Endothelial cell of umbilical vein (primary cell): ENCODE measurements around the gene SNRNP200. TPM values are rescaled to one million over a fixed set of nuclear protein-coding genes. Genes with fewer than 3 reads are reported as not detected.

Experiments used
- BruUV-seq: library from RNA; stranded (reverse); fragments of 400-500 nt; replicated peaks from 2 replicates; lab custom pipeline; 2021; lab: Mats Ljungman, UMichigan
- CTCF ChIA-PET: fragments of 300-600, 350-600 bp; sonication (Branson Sonifier 250); formaldehyde crosslinking; loops from one replicate; lab custom pipeline; 2021; ENCODE audit warnings: antibody characterized with exemption, inconsistent platforms; lab: Charles Lee
- POLR2A ChIA-PET: fragments of 300-600, 350-600 bp; sonication (Branson Sonifier 250); formaldehyde crosslinking; loops from one replicate; lab custom pipeline; 2021; ENCODE audit warnings: antibody characterized with exemption, inconsistent platforms; lab: Charles Lee
- DNase-seq: peaks from one replicate; pipeline ENCODE4 v3.0.0-alpha.2; 2011; ENCODE audit warnings: low read depth, low spot score
- FAIRE-seq: peaks from 2 replicates; lab custom pipeline; 2011; peaks lifted over from hg19 to GRCh38; lab: Jason Lieb, UNC
- H2AFZ ChIP-seq: 2 replicates; pipeline ENCODE4 v1.6.0; 2012; ENCODE audit warnings: low read depth, low read length, control low read depth, inconsistent platforms
- H3K27ac ChIP-seq: 2 replicates; pipeline ENCODE4 v1.5.1; 2011; ENCODE audit warnings: low read depth, mild to moderate bottlenecking, control low read depth, low read length, moderate library complexity; ENCODE audit not compliant: insufficient read depth
- H3K27me3 ChIP-seq, 2 experiments: 2 replicates each; pipeline versions ENCODE4 v1.6.0 to v1.6.1; 2011; ENCODE audit warnings: low read length in 2 of 2, mixed read lengths in 1 of 2; ENCODE audit not compliant: control insufficient read depth in 2 of 2, insufficient read depth in 2 of 2
- H3K36me3 ChIP-seq, 2 experiments: 2 replicates in 1 of 2; 3 replicates in 1 of 2; pipeline ENCODE4 v1.5.1; 2011; ENCODE audit warnings: low read length in 2 of 2, mild to moderate bottlenecking in 1 of 2, moderate library complexity in 1 of 2; ENCODE audit not compliant: control insufficient read depth in 2 of 2, insufficient read depth in 2 of 2; ENCODE audit errors: extremely low read depth in 1 of 2
- H3K4me1 ChIP-seq: 3 replicates; pipeline ENCODE4 v1.5.1; 2011; ENCODE audit warnings: mild to moderate bottlenecking, low read length; ENCODE audit not compliant: control insufficient read depth, insufficient read depth; ENCODE audit errors: extremely low read depth
- H3K4me2 ChIP-seq: 2 replicates; pipeline ENCODE4 v1.6.1; 2011; ENCODE audit warnings: low read length, control low read depth, mixed read lengths; ENCODE audit not compliant: insufficient read depth
- H3K4me3 ChIP-seq, 3 experiments: fragments of 200-600 bp in 1 of 3; sonication (generic), shearing (Covaris generic) in 1 of 3; replicated peaks in 1 of 3; 2 replicates each; pipeline ENCODE4 v1.5.1; 2011 to 2016; ENCODE audit warnings: control low read depth in 3 of 3, low read length in 3 of 3, mild to moderate bottlenecking in 2 of 3, inconsistent platforms in 1 of 3, low read depth in 1 of 3, moderate library complexity in 1 of 3; ENCODE audit not compliant: insufficient read depth in 1 of 3
- H3K79me2 ChIP-seq: 2 replicates; pipeline ENCODE4 v1.6.0; 2012; ENCODE audit warnings: low read length, inconsistent platforms; ENCODE audit not compliant: control insufficient read depth, insufficient read depth
- H3K9ac ChIP-seq: replicated peaks from 2 replicates; pipeline ENCODE3; 2011; ENCODE audit warnings: low read length, control low read depth; ENCODE audit not compliant: insufficient read depth; ENCODE audit errors: extremely low read depth
- H3K9me1 ChIP-seq: replicated peaks from 3 replicates; pipeline ENCODE4 v1.6.0; 2011; ENCODE audit warnings: mild to moderate bottlenecking, low read length; ENCODE audit not compliant: control insufficient read depth, insufficient read depth; ENCODE audit errors: extremely low read depth
- H3K9me3 ChIP-seq: replicated peaks from 2 replicates; pipeline ENCODE4 v1.5.1; 2012; ENCODE audit warnings: low read length, inconsistent platforms; ENCODE audit not compliant: control insufficient read depth, insufficient read depth
- H4K20me1 ChIP-seq: replicated peaks from 2 replicates; pipeline ENCODE3; 2011; ENCODE audit warnings: mild to moderate bottlenecking, low read length; ENCODE audit not compliant: control insufficient read depth, insufficient read depth; ENCODE audit errors: extremely low read depth
- EZH2 ChIP-seq: IDR thresholded peaks from 2 replicates; pipeline ENCODE4 v1.6.1; 2012; ENCODE audit warnings: borderline replicate concordance, low read depth, mild to moderate bottlenecking, moderate library complexity, low read length, inconsistent platforms; ENCODE audit not compliant: severe bottlenecking
- FOS ChIP-seq: IDR thresholded peaks from 2 replicates; pipeline ENCODE4 v1.6.1; 2011; ENCODE audit warnings: mild to moderate bottlenecking, low read length, moderate library complexity, borderline replicate concordance; ENCODE audit not compliant: insufficient read depth
- GATA2 ChIP-seq: IDR thresholded peaks from 2 replicates; pipeline ENCODE4 v1.7.0; 2011; ENCODE audit warnings: low read depth, mild to moderate bottlenecking, moderate library complexity, mixed read lengths, low read length; ENCODE audit not compliant: insufficient read length, insufficient read depth
- JUN ChIP-seq: IDR thresholded peaks from 2 replicates; pipeline ENCODE4 v1.6.1; 2011; ENCODE audit warnings: borderline replicate concordance, low read depth; ENCODE audit not compliant: insufficient read length, insufficient read depth
- MYC ChIP-seq: IDR thresholded peaks from one replicate; pipeline ENCODE4 v1.6.1; 2011; ENCODE audit warnings: mild to moderate bottlenecking, low read depth, low read length
- POLR2A ChIP-seq: IDR thresholded peaks from 2 replicates; pipeline ENCODE4 v1.6.1; 2012; ENCODE audit warnings: low read depth, mild to moderate bottlenecking, control low read depth, low read length
- POLR2AphosphoS5 ChIP-seq: IDR thresholded peaks from 2 replicates; pipeline ENCODE4 v1.6.1; 2012; ENCODE audit warnings: low read depth, mild to moderate bottlenecking, control low read depth, low read length, moderate library complexity; ENCODE audit not compliant: insufficient read depth
- dilution Hi-C: fragments of 300-500 bp; cut with MboI; formaldehyde crosslinking; loops from one replicate; pipeline ENCODE4 v1.15.0; 2019; ENCODE audit warnings: low sequenced_read_pairs; ENCODE audit not compliant: extremely low pct_ligation_motif_present
- intact Hi-C: fragments of 100-400 bp; cut with micrococcal nuclease; formaldehyde crosslinking; loops from one replicate; pipeline ENCODE4 v1.10.0; 2022
- polyA plus RNA-seq, 4 experiments: library from polyadenylated mRNA; depleted of rRNA in 3 of 4; stranded (reverse) in 3 of 4; unstranded in 1 of 4; fragments of >200 nt; gene quantifications; 2 replicates each; pipeline versions ENCODE4 v1.2.1 to v1.2.3, GENCODE V29; 2011 to 2012; ENCODE audit warnings: missing spikeins in 1 of 4
- total RNA-seq: library from RNA; stranded (reverse); gene quantifications from 2 replicates; pipeline ENCODE4 v1.2.3, GENCODE V29; 2021
- TF ChIP-seq, protein P1 (sequence below): IDR thresholded peaks from 2 replicates; pipeline ENCODE4 v1.6.1; 2011; ENCODE audit not compliant: insufficient read depth, insufficient read length
- TF ChIP-seq, protein P2 (sequence below), 2 donors: IDR thresholded peaks; 1 replicate in 1 of 2; 2 replicates in 1 of 2; pipeline ENCODE4 v1.5.1; 2011; ENCODE audit warnings: low read length in 2 of 2, mild to moderate bottlenecking in 2 of 2, moderate library complexity in 2 of 2, control low read depth in 1 of 2, inconsistent platforms in 1 of 2, low read depth in 1 of 2; ENCODE audit not compliant: insufficient read depth in 1 of 2; ENCODE audit errors: extremely low read depth in 1 of 2

The SNRNP200 gene
- total and polyA plus RNA-seq, 2 donors (not counting 3 experiments of a cell fraction or from before 2014, with no cell fraction given), result 124 to 155 TPM

DNA sequence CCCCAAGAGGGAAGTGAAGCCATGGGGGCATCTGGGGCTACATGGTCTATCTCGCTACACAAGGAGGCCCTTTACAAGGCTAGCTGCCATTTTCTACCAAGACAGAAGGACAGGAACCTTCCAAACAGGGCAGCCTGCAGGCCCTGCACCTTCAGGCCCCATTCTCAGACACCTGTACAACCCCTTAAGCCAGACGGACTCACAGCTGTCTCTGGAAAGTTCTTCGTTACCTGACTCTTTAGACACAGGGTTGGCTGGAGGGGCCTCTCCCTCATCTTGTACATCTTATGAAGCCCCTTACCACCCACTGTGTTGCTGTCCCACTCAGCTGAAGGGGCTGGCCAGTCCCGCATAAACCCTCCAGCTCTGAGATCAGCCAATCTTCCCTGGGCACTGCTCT is 56.7 kb downstream of the SNRNP200 start:
- H3K36me3 ChIP-seq, result peaks cover 0 to 11% of the 10 kb centered on the region in 2 experiments
- H3K9me1 ChIP-seq, result no peaks in the 10 kb centered on the region
- H2AFZ ChIP-seq, result no peak overlapping the region
- no peak for FAIRE-seq
- H3K4me1 ChIP-seq, result peaks cover 38% of the 10 kb centered on the region
- no TSS peak for BruUV-seq
- intact Hi-C loops (no loop called here), dilution Hi-C loops (no loop called here)
- no peaks in the 10 kb centered on the region for H3K27me3 ChIP-seq
- CTCF ChIA-PET, result no interaction called here
- no peaks in the 10 kb centered on the region for H3K9me3 ChIP-seq
- no peaks in the 10 kb centered on the region for H4K20me1 ChIP-seq
- TF ChIP-seq EZH2, result no peak
- TF ChIP-seq, protein P1, sequence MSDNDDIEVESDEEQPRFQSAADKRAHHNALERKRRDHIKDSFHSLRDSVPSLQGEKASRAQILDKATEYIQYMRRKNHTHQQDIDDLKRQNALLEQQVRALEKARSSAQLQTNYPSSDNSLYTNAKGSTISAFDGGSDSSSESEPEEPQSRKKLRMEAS, result no peak
- no peak for TF ChIP-seq GATA2
- H3K27ac ChIP-seq, result no peak overlapping the region
- H3K4me3 ChIP-seq, result no peak overlapping the region
- no peak for DNase-seq
- H3K79me2 ChIP-seq, result no peaks in the 10 kb centered on the region
- no peak overlapping the region for H3K4me2 ChIP-seq
- POLR2A ChIA-PET, result no interaction called here
- H3K9ac ChIP-seq, result no peak overlapping the region

DNA sequence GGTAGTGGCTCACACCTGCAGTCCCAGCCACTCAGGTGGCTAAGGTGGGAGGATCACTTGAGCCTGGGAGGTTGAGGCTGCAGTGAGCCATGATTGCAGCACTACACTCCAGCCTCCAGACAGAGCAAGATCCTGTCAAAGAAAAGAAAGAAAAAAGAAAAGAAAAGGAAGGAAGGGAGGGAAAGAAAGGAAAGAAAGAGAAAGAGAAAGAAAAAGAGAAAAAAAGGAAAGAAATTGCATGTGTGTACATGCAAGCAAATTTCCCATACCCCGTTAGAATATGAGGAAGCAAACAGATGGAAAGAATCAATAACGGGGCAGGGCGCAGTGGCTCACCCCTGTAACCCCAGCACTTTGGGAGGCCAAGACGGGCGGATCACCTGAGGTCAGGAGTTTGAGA is 57.5 kb downstream of the SNRNP200 start:
- CTCF ChIA-PET, result no interaction called here
- dilution Hi-C loops, result no loop called here
- FAIRE-seq, result no peak

More for the DNA sequence above, 57.5 kb downstream of the SNRNP200 start:
- Histone ChIP-seq H2AFZ (no peak overlapping the region), H3K9me1 (no peaks in the 10 kb centered on the region), H3K4me3 (no peak overlapping the region), H3K9me3 (no peaks in the 10 kb centered on the region), H3K9ac (no peak overlapping the region), H3K27me3 (no peaks in the 10 kb centered on the region), H3K4me2 (no peak overlapping the region), H3K27ac (no peak overlapping the region), H3K4me1 (peaks cover 38% of the 10 kb centered on the region), H3K36me3 (peaks cover 0 to 3% of the 10 kb centered on the region in 2 experiments), H3K79me2 (no peaks in the 10 kb centered on the region), H4K20me1 (no peaks in the 10 kb centered on the region)
- intact Hi-C loops, result no loop called here
- TF ChIP-seq, protein P1, result no peak
- no peak for TF ChIP-seq POLR2A
- no peak for TF ChIP-seq EZH2
- TF ChIP-seq, protein P2, sequence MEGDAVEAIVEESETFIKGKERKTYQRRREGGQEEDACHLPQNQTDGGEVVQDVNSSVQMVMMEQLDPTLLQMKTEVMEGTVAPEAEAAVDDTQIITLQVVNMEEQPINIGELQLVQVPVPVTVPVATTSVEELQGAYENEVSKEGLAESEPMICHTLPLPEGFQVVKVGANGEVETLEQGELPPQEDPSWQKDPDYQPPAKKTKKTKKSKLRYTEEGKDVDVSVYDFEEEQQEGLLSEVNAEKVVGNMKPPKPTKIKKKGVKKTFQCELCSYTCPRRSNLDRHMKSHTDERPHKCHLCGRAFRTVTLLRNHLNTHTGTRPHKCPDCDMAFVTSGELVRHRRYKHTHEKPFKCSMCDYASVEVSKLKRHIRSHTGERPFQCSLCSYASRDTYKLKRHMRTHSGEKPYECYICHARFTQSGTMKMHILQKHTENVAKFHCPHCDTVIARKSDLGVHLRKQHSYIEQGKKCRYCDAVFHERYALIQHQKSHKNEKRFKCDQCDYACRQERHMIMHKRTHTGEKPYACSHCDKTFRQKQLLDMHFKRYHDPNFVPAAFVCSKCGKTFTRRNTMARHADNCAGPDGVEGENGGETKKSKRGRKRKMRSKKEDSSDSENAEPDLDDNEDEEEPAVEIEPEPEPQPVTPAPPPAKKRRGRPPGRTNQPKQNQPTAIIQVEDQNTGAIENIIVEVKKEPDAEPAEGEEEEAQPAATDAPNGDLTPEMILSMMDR (IDR thresholded peaks at IDR 0.05; ENCODE audit: extremely low read depth in 1 of 2, insufficient read depth in 1 of 2, low read depth in 1 of 2, low read length in 2 of 2), result no peak
- no peak for TF ChIP-seq MYC
- no peak for TF ChIP-seq POLR2AphosphoS5
- no peak for TF ChIP-seq FOS
- no peak for TF ChIP-seq GATA2
- TF ChIP-seq JUN, result no peak
- POLR2A ChIA-PET, result no interaction called here
- no peak for DNase-seq
- BruUV-seq, result no TSS peak
